HG02588 (cell line): ENCODE measurements around the gene RABIF.
"Not testable (repeated sequence)": the region's sequence is repeated elsewhere in the genome, so short reads cannot be mapped to it uniquely, and the experiment has no call there.

Experiments used
- ATAC-seq: cut with Tn5 transposase; IDR thresholded peaks from one replicate; pipeline ENCODE4 v1.9.1; 2021; ENCODE audit warnings: mild to moderate bottlenecking, moderate library complexity; ENCODE audit not compliant: unreplicated experiment

Gene RABIF

DNA sequence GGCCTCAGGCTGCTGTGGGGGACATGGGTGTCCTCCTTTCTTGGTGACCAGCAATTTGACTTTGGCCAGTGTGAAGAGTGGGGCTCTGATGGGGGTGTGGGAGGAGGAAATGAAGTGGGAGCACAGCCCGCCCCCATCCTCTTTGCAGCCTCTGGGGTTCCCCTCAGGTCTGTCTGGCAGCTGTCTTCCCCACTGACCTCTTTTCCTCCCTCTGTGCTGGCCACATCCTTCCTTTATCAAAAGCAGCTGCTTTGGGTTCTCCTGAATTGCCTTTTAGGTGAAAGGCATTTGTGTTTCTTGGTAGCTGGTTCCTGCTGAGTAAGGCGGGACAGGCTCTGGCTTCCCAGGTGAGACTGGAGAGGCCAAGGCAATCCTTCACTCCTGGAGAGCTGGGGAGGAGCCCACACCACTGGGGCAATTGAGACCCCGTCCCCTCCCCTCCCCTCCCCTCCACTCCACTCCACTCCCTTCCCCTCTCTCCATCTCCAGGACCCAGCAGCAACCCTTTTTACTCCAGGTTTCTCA, 53.3 kb downstream of the RABIF start:
- ATAC-seq = no peak

DNA sequence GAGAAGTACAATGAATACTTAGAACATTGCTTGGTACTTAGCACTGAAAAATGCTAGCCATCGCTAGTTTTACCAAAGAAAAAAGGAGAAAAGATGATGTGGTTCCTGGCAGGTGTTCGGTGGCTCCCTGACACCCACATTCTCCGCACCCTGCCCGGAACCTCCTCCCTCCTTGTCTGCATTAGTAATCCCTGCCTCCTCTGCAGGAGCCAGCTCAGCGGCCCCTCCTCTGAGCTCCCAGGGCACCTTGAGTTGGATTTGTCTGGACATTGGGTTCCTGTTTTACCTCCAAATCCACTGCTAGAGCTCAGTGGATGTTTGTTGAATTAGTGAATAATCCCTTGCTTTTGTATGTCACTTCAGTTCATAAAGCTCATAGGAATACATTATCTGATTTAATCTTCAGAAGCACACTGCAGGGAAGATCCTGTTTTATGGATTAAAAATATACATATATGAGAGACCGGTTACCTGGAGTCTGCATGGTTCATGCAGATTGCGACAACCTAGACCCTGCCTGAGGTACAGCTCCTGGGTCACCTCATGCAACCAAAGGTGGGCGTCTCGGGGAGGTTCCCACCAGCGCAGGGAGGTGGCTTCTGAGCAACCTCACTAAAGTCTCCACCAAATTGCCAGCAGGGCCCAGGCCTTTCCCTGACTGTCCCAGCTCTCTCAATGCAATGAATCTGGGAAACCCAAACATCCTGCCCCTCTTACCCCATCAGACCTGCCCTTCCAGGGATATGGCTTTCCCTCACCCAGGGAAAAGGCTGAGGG, 54.0 kb downstream of the RABIF start:
- ATAC-seq = no peak

DNA sequence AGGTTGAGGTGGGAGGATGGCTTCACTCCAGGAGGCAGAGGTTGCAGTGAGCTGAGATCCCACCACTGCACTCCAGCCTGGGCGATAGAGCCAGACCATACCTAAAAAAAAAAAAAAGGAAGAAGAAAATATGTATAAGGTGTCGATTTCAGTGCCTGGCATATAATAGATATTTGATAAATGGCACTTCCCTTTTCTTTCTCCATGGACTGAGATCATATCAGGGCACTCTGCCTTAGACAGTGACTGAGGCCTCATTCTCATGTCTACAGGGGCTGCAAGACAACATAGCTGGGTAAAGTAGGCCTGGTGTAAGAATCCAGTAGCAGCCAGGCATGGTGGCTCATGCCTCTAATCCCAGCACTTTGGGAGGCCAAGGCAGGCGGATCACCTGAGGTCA, 57.0 kb downstream of the RABIF start:
- ATAC-seq = no peak

DNA sequence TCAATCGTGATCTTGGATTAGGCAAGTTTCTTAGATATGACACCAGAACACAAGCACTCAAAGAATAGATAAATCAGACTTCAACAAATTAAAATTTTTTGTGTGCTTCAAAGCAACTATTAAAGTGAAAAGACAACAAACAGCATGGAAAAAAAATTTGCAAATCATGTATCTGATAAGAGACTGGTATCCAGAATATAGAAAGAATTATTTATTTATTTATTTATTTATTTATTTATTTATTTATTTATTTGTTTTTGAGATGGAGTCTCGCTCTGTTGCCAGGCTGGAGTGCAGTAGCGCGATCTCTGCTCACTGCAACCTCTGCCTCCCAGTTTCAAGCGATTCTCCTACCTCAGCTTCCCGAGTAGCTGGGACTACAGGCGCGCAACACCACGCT, 59.7 kb downstream of the RABIF start:
- not testable (repeated sequence) for ATAC-seq
